H9 (cell line): ENCODE results near the gene THAP11. TPM values are rescaled to one million over a fixed set of nuclear protein-coding genes. Genes with fewer than 3 reads are reported as not detected.
A peak's percentile ranks its signal among the peaks of the same experiment; 100 is the strongest.

Source experiments
- DNase-seq: peaks from one replicate; pipeline ENCODE4 v3.0.0-alpha.2; 2017
- H2AFZ ChIP-seq: one replicate; pipeline ENCODE4 v1.6.1; 2013; ENCODE audit warnings: mild to moderate bottlenecking, low read length, control low read depth, moderate library complexity
- H2AK5ac ChIP-seq: 2 replicates; pipeline ENCODE4 v1.6.1; 2013; ENCODE audit warnings: low read length, control low read depth, mixed read lengths; ENCODE audit not compliant: insufficient read length
- H2BK120ac ChIP-seq: one replicate; pipeline ENCODE4 v1.6.1; 2013; ENCODE audit warnings: low read depth, mild to moderate bottlenecking, low read length, control low read depth, inconsistent platforms; ENCODE audit not compliant: poor library complexity, severe bottlenecking
- H2BK12ac ChIP-seq: 2 replicates; pipeline ENCODE4 v1.6.1; 2013; ENCODE audit warnings: low read length, control low read depth, mixed read lengths, low read depth; ENCODE audit not compliant: insufficient read length
- H2BK15ac ChIP-seq: 2 replicates; pipeline ENCODE4 v1.6.1; 2013; ENCODE audit warnings: low read depth, low read length, control low read depth
- H2BK20ac ChIP-seq: one replicate; pipeline ENCODE4 v1.6.1; 2013; ENCODE audit warnings: low read depth, mild to moderate bottlenecking, low read length, control low read depth, inconsistent platforms; ENCODE audit not compliant: poor library complexity, severe bottlenecking
- H2BK5ac ChIP-seq: 2 replicates; pipeline ENCODE4 v1.6.1; 2013; ENCODE audit warnings: low read length, control low read depth, mixed read lengths; ENCODE audit not compliant: insufficient read length
- H3K14ac ChIP-seq: 2 replicates; pipeline ENCODE4 v1.6.1; 2013; ENCODE audit warnings: low read length, control low read depth; ENCODE audit not compliant: insufficient read depth
- H3K18ac ChIP-seq: 2 replicates; pipeline ENCODE4 v1.6.1; 2013; ENCODE audit warnings: low read depth, mild to moderate bottlenecking, mixed read lengths, low read length, control low read depth; ENCODE audit not compliant: insufficient read length
- H3K23ac ChIP-seq: 2 replicates; pipeline ENCODE4 v1.6.1; 2013; ENCODE audit warnings: low read length, control low read depth, mixed read lengths, low read depth; ENCODE audit not compliant: insufficient read length
- H3K23me2 ChIP-seq: 2 replicates; pipeline ENCODE4 v1.6.1; 2013; ENCODE audit warnings: low read depth, mild to moderate bottlenecking, mixed read lengths, low read length, control low read depth; ENCODE audit not compliant: insufficient read length, poor library complexity, severe bottlenecking
- H3K27ac ChIP-seq: 2 replicates; pipeline ENCODE4 v1.5.1; 2013; ENCODE audit warnings: low read length, control low read depth, mixed read lengths, low read depth; ENCODE audit not compliant: insufficient read length
- H3K27me3 ChIP-seq: 2 replicates; pipeline ENCODE4 v1.6.1; 2013; ENCODE audit warnings: low read length, control low read depth, inconsistent platforms; ENCODE audit not compliant: insufficient read depth
- H3K4ac ChIP-seq: 2 replicates; pipeline ENCODE4 v1.6.1; 2013; ENCODE audit warnings: low read depth, mild to moderate bottlenecking, control low read depth, inconsistent platforms, low read length, moderate library complexity
- H3K4me1 ChIP-seq: 2 replicates; pipeline ENCODE4 v1.6.1; 2013; ENCODE audit warnings: low read length, control low read depth, inconsistent platforms; ENCODE audit not compliant: insufficient read depth
- H3K4me2 ChIP-seq: 2 replicates; pipeline ENCODE4 v1.6.1; 2013; ENCODE audit warnings: low read length, control low read depth, mixed read lengths; ENCODE audit not compliant: insufficient read length, insufficient read depth
- H3K56ac ChIP-seq: 2 replicates; pipeline ENCODE4 v1.6.1; 2013; ENCODE audit warnings: low read depth, mild to moderate bottlenecking, mixed read lengths, low read length, control low read depth; ENCODE audit not compliant: insufficient read length
- H3K79me1 ChIP-seq: 2 replicates; pipeline ENCODE4 v1.6.1; 2013; ENCODE audit warnings: low read depth, mild to moderate bottlenecking, moderate library complexity, low read length, control low read depth, inconsistent platforms; ENCODE audit not compliant: insufficient read depth, poor library complexity, severe bottlenecking
- H3K79me2 ChIP-seq: 2 replicates; pipeline ENCODE4 v1.6.1; 2013; ENCODE audit warnings: low read length, control low read depth, inconsistent platforms; ENCODE audit not compliant: insufficient read depth
- H3K9ac ChIP-seq: 2 replicates; pipeline ENCODE4 v1.6.1; 2013; ENCODE audit warnings: low read length, control low read depth, mixed read lengths; ENCODE audit not compliant: insufficient read length; ENCODE audit errors: extremely low read depth
- H3K9me3 ChIP-seq: one replicate; pipeline ENCODE4 v1.6.1; 2013; ENCODE audit warnings: low read depth, low read length, inconsistent platforms; ENCODE audit not compliant: control insufficient read depth
- H3T11ph ChIP-seq: one replicate; pipeline ENCODE4 v1.6.1; 2013; ENCODE audit warnings: mild to moderate bottlenecking, low read length, control low read depth, inconsistent platforms
- H4K20me1 ChIP-seq: one replicate; pipeline ENCODE4 v1.6.1; 2013; ENCODE audit not compliant: control insufficient read depth, insufficient read length, insufficient read depth
- H4K5ac ChIP-seq: 2 replicates; pipeline ENCODE4 v1.6.1; 2013; ENCODE audit warnings: low read depth, mild to moderate bottlenecking, mixed read lengths, low read length, control low read depth; ENCODE audit not compliant: insufficient read length
- H4K8ac ChIP-seq: replicated peaks from 2 replicates; pipeline ENCODE4 v1.6.1; 2013; ENCODE audit warnings: low read length, control low read depth, mixed read lengths, low read depth; ENCODE audit not compliant: insufficient read length
- H4K91ac ChIP-seq: 2 replicates; pipeline ENCODE4 v1.6.1; 2013; ENCODE audit warnings: low read depth, mild to moderate bottlenecking, moderate library complexity, mixed read lengths, low read length, control low read depth; ENCODE audit not compliant: insufficient read length
- H3K27ac Mint-ChIP-seq, 3 experiments: 2 replicates in 2 of 3; 3 replicates in 1 of 3; pipeline ENCODE4 v1.8.0; 2020 to 2021; ENCODE audit warnings: mixed read lengths in 3 of 3, mild to moderate bottlenecking in 1 of 3, moderate library complexity in 1 of 3
- H3K27me3 Mint-ChIP-seq: 2 replicates; pipeline ENCODE4 v1.8.0; 2021; ENCODE audit warnings: low read depth, mild to moderate bottlenecking, moderate library complexity, mixed read lengths
- H3K36me3 Mint-ChIP-seq, 3 experiments: 2 replicates in 2 of 3; 3 replicates in 1 of 3; pipeline ENCODE4 v1.8.0; 2020 to 2021; ENCODE audit warnings: low read depth in 3 of 3, mixed read lengths in 3 of 3; ENCODE audit not compliant: insufficient read depth in 1 of 3
- H3K4me1 Mint-ChIP-seq, 2 experiments: 2 replicates each; pipeline ENCODE4 v1.8.0; 2020; ENCODE audit warnings: mixed read lengths in 2 of 2
- H3K4me3 Mint-ChIP-seq, 2 experiments: 2 replicates in 1 of 2; 3 replicates in 1 of 2; pipeline ENCODE4 v1.8.0; 2020 to 2021; ENCODE audit warnings: mild to moderate bottlenecking in 2 of 2, mixed read lengths in 2 of 2, moderate library complexity in 1 of 2
- H3K9me3 Mint-ChIP-seq, 2 experiments: 2 replicates in 1 of 2; 3 replicates in 1 of 2; pipeline ENCODE4 v1.8.0; 2020; ENCODE audit warnings: mild to moderate bottlenecking in 2 of 2, mixed read lengths in 2 of 2, moderate library complexity in 1 of 2
- CTCF ChIP-seq: fragments of 200-600 bp; sonication (generic); conservative IDR thresholded peaks from 3 replicates; pipeline ENCODE4 v1.8.0; 2021; ENCODE audit warnings: antibody characterized with exemption, mild to moderate bottlenecking
- WGBS: extraction: QIAGEN DNeasy Blood & Tissue Kit; methylation state at CpG from one replicate; pipeline ENCODE4 v1.1.7; 2013; ENCODE audit warnings: missing lambda C conversion rate, low lambda C conversion rate, mixed read lengths; ENCODE audit not compliant: insufficient read length; ENCODE audit errors: extremely low coverage; 5-methylcytosine and 5-hydroxymethylcytosine counted together
- total RNA-seq: library from RNA; stranded (reverse); gene quantifications from 2 replicates; pipeline ENCODE4 v1.2.1, GENCODE V29; 2021

THAP11 gene
- total RNA-seq, 1 experiment from 2014 or later = 48.9 TPM

GRCh38 chr16:67856927-67857546 is 14.9 kb downstream of the THAP11 start:
- Histone ChIP-seq H3K4me1 (peaks cover 6% of the 10 kb centered on the region; the same call in 1 of the 2 replicates), H3K14ac (peak overlapping the region; percentile 77; the same call in 1 of the 2 replicates), H3K27me3 (no peaks in the 10 kb centered on the region), H4K91ac (peak overlapping the region; percentile 30), H3K23me2 (no peaks in the 10 kb centered on the region), H2BK20ac (no peak overlapping the region), H3K4me2 (no peak overlapping the region), H2AK5ac (no peak overlapping the region), H4K8ac (no peak overlapping the region), H3K9ac (no peak overlapping the region), H3K9me3 (no peaks in the 10 kb centered on the region), H3K23ac (no peak overlapping the region), H3K79me1 (peaks cover 5% of the 10 kb centered on the region), H2BK12ac (no peak overlapping the region), H2BK5ac (no peak overlapping the region), H3K27ac (no peak overlapping the region), H4K20me1 (no peaks in the 10 kb centered on the region), H3K56ac (no peak overlapping the region), H4K5ac (no peak overlapping the region), H2BK15ac (no peak overlapping the region), H3K79me2 (peaks cover 49% of the 10 kb centered on the region; the same call in 1 of the 2 replicates), H3K4ac (peak overlapping the region; percentile 5; the same call in 1 of the 2 replicates), H3K18ac (peak overlapping the region; percentile 43), H3T11ph (no peak overlapping the region), H2AFZ (no peak overlapping the region), H2BK120ac (no peak overlapping the region)
- no peaks in the 10 kb centered on the region for H3K27me3 Mint-ChIP-seq
- DNase-seq = no peak
- H3K4me1 Mint-ChIP-seq = peaks cover 43 to 52% of the 10 kb centered on the region in 2 experiments
- no peak overlapping the region; a peak in 1 of 5 replicates for H3K4me3 Mint-ChIP-seq
- peak overlapping the region; percentile 85 to 95 (median 95); a peak in 6 of 7 replicates for H3K27ac Mint-ChIP-seq
- TF ChIP-seq CTCF = no peak
- WGBS = no CpG with 5 or more reads among the region's 5 CpGs
- H3K36me3 Mint-ChIP-seq = peaks cover 17 to 29% (median 23%) of the 10 kb centered on the region in 3 experiments
- H3K9me3 Mint-ChIP-seq = no peaks in the 10 kb centered on the region
